Nephron (organoid): ENCODE results near the gene PPDPF.

Experiments used
- H3K27ac Mint-ChIP-seq, 3 experiments: 2 replicates each; pipeline ENCODE4 v1.8.0; 2020; ENCODE audit warnings: mixed read lengths in 3 of 3, mild to moderate bottlenecking in 2 of 3, moderate library complexity in 1 of 3
- H3K27me3 Mint-ChIP-seq: 2 replicates; pipeline ENCODE4 v1.8.0; 2021; ENCODE audit warnings: low read depth, mild to moderate bottlenecking, moderate library complexity, mixed read lengths
- H3K36me3 Mint-ChIP-seq: 2 replicates; pipeline ENCODE4 v1.8.0; 2020; ENCODE audit warnings: low read depth, mixed read lengths
- H3K4me1 Mint-ChIP-seq: 2 replicates; pipeline ENCODE4 v1.8.0; 2020; ENCODE audit warnings: mixed read lengths
- H3K4me3 Mint-ChIP-seq, 3 experiments: 2 replicates each; pipeline ENCODE4 v1.8.0; 2020; ENCODE audit warnings: mild to moderate bottlenecking in 3 of 3, mixed read lengths in 3 of 3, moderate library complexity in 2 of 3
- H3K9me3 Mint-ChIP-seq: 2 replicates; pipeline ENCODE4 v1.8.0; 2020; ENCODE audit warnings: mixed read lengths
- TF ChIP-seq, protein P1 (sequence below), 3 experiments: fragments of 200-600 bp; sonication (generic); IDR thresholded peaks; one replicate each; pipeline ENCODE4 v1.5.0; 2021; ENCODE audit warnings: antibody characterized with exemption in 3 of 3; ENCODE audit not compliant: unreplicated experiment in 3 of 3

Gene PPDPF

DNA sequence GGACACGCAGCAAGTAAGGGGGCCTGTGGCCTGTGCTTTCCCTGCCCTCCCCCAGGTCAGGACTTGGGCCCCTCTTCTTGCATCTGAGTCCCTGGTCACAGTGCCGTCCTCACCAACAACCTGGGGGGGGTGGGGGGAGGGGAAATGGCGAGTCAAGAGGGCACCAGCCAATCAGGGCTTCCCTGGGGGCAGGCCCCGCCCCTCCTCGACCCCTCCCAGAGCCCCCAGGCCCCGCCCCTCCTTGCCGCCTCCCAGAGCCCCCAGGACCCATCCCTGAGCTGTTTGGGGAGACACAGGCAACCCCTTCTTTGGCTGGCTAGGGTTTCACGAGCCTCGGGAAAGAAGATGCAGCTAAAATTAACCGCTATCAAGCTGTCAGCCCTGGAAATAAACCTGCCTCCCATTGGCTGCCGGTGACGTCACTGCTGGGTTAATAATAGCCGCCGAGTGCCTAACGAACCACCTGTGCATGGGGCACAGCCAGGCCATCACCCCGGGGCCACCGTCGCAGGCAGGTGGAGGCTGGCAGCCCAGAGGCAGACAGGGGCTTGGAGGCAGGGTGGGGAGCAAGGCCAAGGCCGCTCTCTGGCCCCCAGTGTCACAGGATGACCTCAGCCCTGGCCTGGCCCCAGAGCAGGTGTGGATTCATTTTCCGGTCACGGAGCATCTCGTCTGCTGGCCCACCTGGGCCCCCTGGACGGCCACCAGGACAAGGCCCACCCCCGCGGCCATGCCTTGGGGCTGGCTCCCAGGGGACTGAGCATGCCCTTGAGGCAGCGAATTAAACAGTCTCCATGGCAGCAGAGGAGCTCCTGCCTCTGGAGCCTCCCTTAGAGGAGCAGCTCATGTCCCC, 18.5 kb upstream of the PPDPF start:
- Mint-ChIP-seq H3K4me1 (no peaks in the 10 kb centered on the region), H3K9me3 (peaks cover 13% of the 10 kb centered on the region), H3K4me3 (no peak overlapping the region), H3K36me3 (no peaks in the 10 kb centered on the region), H3K27ac (no peak overlapping the region), H3K27me3 (peaks cover 43% of the 10 kb centered on the region)
- TF ChIP-seq, protein P1, sequence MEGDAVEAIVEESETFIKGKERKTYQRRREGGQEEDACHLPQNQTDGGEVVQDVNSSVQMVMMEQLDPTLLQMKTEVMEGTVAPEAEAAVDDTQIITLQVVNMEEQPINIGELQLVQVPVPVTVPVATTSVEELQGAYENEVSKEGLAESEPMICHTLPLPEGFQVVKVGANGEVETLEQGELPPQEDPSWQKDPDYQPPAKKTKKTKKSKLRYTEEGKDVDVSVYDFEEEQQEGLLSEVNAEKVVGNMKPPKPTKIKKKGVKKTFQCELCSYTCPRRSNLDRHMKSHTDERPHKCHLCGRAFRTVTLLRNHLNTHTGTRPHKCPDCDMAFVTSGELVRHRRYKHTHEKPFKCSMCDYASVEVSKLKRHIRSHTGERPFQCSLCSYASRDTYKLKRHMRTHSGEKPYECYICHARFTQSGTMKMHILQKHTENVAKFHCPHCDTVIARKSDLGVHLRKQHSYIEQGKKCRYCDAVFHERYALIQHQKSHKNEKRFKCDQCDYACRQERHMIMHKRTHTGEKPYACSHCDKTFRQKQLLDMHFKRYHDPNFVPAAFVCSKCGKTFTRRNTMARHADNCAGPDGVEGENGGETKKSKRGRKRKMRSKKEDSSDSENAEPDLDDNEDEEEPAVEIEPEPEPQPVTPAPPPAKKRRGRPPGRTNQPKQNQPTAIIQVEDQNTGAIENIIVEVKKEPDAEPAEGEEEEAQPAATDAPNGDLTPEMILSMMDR (IDR thresholded peaks at IDR 0.05; ENCODE audit: unreplicated experiment in 3 of 3) = no peak

DNA sequence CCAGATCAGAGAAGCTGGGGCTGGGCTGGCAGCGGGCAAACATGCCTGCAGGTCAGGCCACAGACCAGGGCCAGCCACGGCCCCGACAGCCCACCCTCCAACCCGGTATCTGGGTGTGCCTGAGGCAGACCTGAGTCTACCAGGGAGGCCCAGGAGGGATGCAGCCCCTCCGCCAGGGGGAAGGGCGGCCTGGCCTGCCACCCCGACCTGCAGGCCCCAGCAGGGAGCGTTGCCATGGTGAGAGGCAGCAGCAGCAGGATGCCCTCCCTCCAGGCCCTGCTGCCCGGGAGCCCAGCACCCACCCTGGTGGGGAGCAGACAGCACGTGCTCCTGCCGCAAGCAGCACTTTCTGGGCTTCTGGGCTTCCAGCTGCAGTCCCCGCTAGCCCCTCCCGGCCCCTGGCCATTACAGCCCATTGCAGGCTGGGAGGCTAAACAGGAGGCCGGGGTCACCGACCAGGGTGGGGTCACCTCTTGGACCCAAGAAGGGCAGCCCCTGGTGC, 17.8 kb upstream of the PPDPF start:
- TF ChIP-seq, protein P1 (IDR thresholded peaks at IDR 0.05; ENCODE audit: unreplicated experiment in 3 of 3) = no peak
- Mint-ChIP-seq H3K4me1 (no peaks in the 10 kb centered on the region), H3K9me3 (peaks cover 14% of the 10 kb centered on the region), H3K27ac (no peak overlapping the region), H3K4me3 (no peak overlapping the region), H3K27me3 (peaks cover 36% of the 10 kb centered on the region), H3K36me3 (no peaks in the 10 kb centered on the region)

DNA sequence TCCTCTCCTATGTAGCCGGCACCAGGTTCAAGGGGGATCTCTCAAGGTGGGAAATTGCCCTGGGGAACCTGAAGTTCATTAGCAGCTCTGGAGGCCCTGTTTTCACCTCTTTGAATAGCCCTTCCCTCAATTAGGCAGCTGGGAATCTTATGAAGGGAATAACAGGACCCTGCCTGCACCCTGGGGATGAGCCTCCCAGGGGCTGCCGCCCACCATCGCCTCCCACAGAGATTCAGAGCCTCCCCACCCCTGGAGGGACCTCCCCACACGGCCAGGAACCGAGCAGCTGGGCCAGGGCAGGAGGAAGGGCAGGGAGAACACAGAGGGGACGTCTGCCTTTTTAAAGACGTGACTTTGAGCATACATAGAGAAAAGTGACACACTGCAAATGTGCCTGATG, 17.0 kb upstream of the PPDPF start:
- peaks cover 20% of the 10 kb centered on the region for H3K9me3 Mint-ChIP-seq
- H3K36me3 Mint-ChIP-seq = no peaks in the 10 kb centered on the region
- H3K27me3 Mint-ChIP-seq = peaks cover 34% of the 10 kb centered on the region
- no peak overlapping the region for H3K27ac Mint-ChIP-seq
- H3K4me3 Mint-ChIP-seq = no peak overlapping the region
- TF ChIP-seq, protein P1 (IDR thresholded peaks at IDR 0.05; ENCODE audit: unreplicated experiment in 3 of 3) = no peak
- no peaks in the 10 kb centered on the region for H3K4me1 Mint-ChIP-seq

DNA sequence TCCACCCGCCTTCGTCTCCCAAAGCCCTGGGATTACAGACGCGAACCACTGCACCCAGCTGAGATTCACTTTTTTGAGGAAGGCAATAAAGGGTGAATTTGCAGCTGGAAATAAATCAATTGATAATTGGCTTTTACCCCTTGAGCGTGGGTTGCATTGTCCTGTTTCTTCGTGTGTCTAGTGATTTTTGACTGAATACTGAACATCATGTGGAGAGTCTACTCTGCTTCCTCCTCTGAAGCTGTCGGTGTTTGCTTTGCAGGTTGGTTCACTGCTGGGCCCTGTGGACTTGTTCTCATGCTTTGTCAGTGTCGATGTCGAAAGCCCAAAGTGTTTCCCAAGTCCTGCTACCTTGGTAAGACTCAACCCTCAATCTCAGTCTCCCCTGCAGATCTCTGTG, 15.9 kb upstream of the PPDPF start:
- TF ChIP-seq, protein P1 (IDR thresholded peaks at IDR 0.05; ENCODE audit: unreplicated experiment in 3 of 3) = no peak
- Mint-ChIP-seq H3K36me3 (no peaks in the 10 kb centered on the region), H3K27ac (no peak overlapping the region), H3K9me3 (peaks cover 26% of the 10 kb centered on the region), H3K4me1 (no peaks in the 10 kb centered on the region), H3K27me3 (peaks cover 33% of the 10 kb centered on the region), H3K4me3 (no peak overlapping the region)

DNA sequence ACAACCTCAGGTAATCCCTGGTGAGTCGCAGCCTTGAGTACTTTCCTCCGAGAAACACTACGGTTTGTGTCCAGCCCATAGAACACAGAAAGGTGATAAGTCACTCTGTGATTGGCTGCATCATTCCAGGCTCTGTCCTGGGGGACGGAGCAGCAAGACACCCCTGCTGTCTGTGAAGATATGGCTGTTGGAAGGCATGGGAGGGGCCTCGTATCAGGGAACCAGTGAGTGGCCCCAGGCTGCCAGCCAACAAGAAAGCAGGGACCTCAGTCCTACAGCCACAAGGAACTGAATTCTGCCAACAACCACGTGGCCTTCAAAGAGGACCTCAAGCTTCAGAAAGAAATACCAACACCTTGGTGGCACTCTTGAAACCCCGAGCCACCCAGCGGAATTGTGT, 15.3 kb upstream of the PPDPF start:
- no peaks in the 10 kb centered on the region for H3K4me1 Mint-ChIP-seq
- H3K27me3 Mint-ChIP-seq = peaks cover 29% of the 10 kb centered on the region
- TF ChIP-seq, protein P1 (IDR thresholded peaks at IDR 0.05; ENCODE audit: unreplicated experiment in 3 of 3) = no peak
- no peak overlapping the region for H3K27ac Mint-ChIP-seq
- peaks cover 29% of the 10 kb centered on the region for H3K9me3 Mint-ChIP-seq
- H3K4me3 Mint-ChIP-seq = no peak overlapping the region
- no peaks in the 10 kb centered on the region for H3K36me3 Mint-ChIP-seq

DNA sequence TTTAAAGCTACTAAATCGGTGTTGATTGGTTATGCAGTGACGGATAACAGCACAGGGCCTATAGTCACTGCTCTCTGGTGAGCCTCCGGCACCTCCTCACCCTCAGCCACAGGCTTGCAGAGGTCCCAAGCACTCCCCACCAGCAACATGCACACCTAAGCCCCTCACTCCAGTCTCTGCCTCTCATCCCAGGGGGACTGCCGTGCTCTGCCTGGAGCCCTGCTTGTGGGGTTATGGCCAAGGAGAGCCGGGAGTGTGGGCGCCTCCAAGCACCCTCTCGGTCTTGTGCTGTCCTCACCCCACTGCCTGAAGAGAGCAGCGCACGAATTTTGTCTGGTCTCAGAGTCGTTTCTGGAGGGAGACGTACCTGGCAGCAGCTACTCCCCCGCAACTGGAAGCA, 14.8 kb upstream of the PPDPF start:
- TF ChIP-seq, protein P1 (IDR thresholded peaks at IDR 0.05; ENCODE audit: unreplicated experiment in 3 of 3) = no peak
- Mint-ChIP-seq H3K36me3 (no peaks in the 10 kb centered on the region), H3K27ac (no peak overlapping the region), H3K9me3 (peaks cover 33% of the 10 kb centered on the region), H3K4me3 (no peak overlapping the region), H3K4me1 (no peaks in the 10 kb centered on the region), H3K27me3 (peaks cover 28% of the 10 kb centered on the region)
